Endothelial cell of umbilical vein (primary cell): ENCODE measurements around the gene WDR74. TPM values are rescaled to one million over a fixed set of nuclear protein-coding genes. Genes with fewer than 3 reads are reported as not detected.

Experiments
- BruUV-seq: library from RNA; stranded (reverse); fragments of 400-500 nt; replicated peaks from 2 replicates; lab custom pipeline; 2021; lab: Mats Ljungman, UMichigan
- CTCF ChIA-PET: fragments of 300-600, 350-600 bp; sonication (Branson Sonifier 250); formaldehyde crosslinking; loops from one replicate; lab custom pipeline; 2021; ENCODE audit warnings: antibody characterized with exemption, inconsistent platforms; lab: Charles Lee
- POLR2A ChIA-PET: fragments of 300-600, 350-600 bp; sonication (Branson Sonifier 250); formaldehyde crosslinking; loops from one replicate; lab custom pipeline; 2021; ENCODE audit warnings: antibody characterized with exemption, inconsistent platforms; lab: Charles Lee
- DNase-seq: peaks from one replicate; pipeline ENCODE4 v3.0.0-alpha.2; 2011; ENCODE audit warnings: low read depth, low spot score
- FAIRE-seq: peaks from 2 replicates; lab custom pipeline; 2011; peaks lifted over from hg19 to GRCh38; lab: Jason Lieb, UNC
- H2AFZ ChIP-seq: 2 replicates; pipeline ENCODE4 v1.6.0; 2012; ENCODE audit warnings: low read depth, low read length, control low read depth, inconsistent platforms
- H3K27ac ChIP-seq: 2 replicates; pipeline ENCODE4 v1.5.1; 2011; ENCODE audit warnings: low read depth, mild to moderate bottlenecking, control low read depth, low read length, moderate library complexity; ENCODE audit not compliant: insufficient read depth
- H3K27me3 ChIP-seq, 2 experiments: 2 replicates each; pipeline versions ENCODE4 v1.6.0 to v1.6.1; 2011; ENCODE audit warnings: low read length in 2 of 2, mixed read lengths in 1 of 2; ENCODE audit not compliant: control insufficient read depth in 2 of 2, insufficient read depth in 2 of 2
- H3K36me3 ChIP-seq, 2 experiments: 2 replicates in 1 of 2; 3 replicates in 1 of 2; pipeline ENCODE4 v1.5.1; 2011; ENCODE audit warnings: low read length in 2 of 2, mild to moderate bottlenecking in 1 of 2, moderate library complexity in 1 of 2; ENCODE audit not compliant: control insufficient read depth in 2 of 2, insufficient read depth in 2 of 2; ENCODE audit errors: extremely low read depth in 1 of 2
- H3K4me1 ChIP-seq: 3 replicates; pipeline ENCODE4 v1.5.1; 2011; ENCODE audit warnings: mild to moderate bottlenecking, low read length; ENCODE audit not compliant: control insufficient read depth, insufficient read depth; ENCODE audit errors: extremely low read depth
- H3K4me2 ChIP-seq: 2 replicates; pipeline ENCODE4 v1.6.1; 2011; ENCODE audit warnings: low read length, control low read depth, mixed read lengths; ENCODE audit not compliant: insufficient read depth
- H3K4me3 ChIP-seq, 3 experiments: fragments of 200-600 bp in 1 of 3; sonication (generic), shearing (Covaris generic) in 1 of 3; replicated peaks in 1 of 3; 2 replicates each; pipeline ENCODE4 v1.5.1; 2011 to 2016; ENCODE audit warnings: control low read depth in 3 of 3, low read length in 3 of 3, mild to moderate bottlenecking in 2 of 3, inconsistent platforms in 1 of 3, low read depth in 1 of 3, moderate library complexity in 1 of 3; ENCODE audit not compliant: insufficient read depth in 1 of 3
- H3K79me2 ChIP-seq: 2 replicates; pipeline ENCODE4 v1.6.0; 2012; ENCODE audit warnings: low read length, inconsistent platforms; ENCODE audit not compliant: control insufficient read depth, insufficient read depth
- H3K9ac ChIP-seq: replicated peaks from 2 replicates; pipeline ENCODE3; 2011; ENCODE audit warnings: low read length, control low read depth; ENCODE audit not compliant: insufficient read depth; ENCODE audit errors: extremely low read depth
- H3K9me1 ChIP-seq: replicated peaks from 3 replicates; pipeline ENCODE4 v1.6.0; 2011; ENCODE audit warnings: mild to moderate bottlenecking, low read length; ENCODE audit not compliant: control insufficient read depth, insufficient read depth; ENCODE audit errors: extremely low read depth
- H3K9me3 ChIP-seq: replicated peaks from 2 replicates; pipeline ENCODE4 v1.5.1; 2012; ENCODE audit warnings: low read length, inconsistent platforms; ENCODE audit not compliant: control insufficient read depth, insufficient read depth
- H4K20me1 ChIP-seq: replicated peaks from 2 replicates; pipeline ENCODE3; 2011; ENCODE audit warnings: mild to moderate bottlenecking, low read length; ENCODE audit not compliant: control insufficient read depth, insufficient read depth; ENCODE audit errors: extremely low read depth
- CTCF ChIP-seq, 2 donors: IDR thresholded peaks; 1 replicate in 1 of 2; 2 replicates in 1 of 2; pipeline ENCODE4 v1.5.1; 2011; ENCODE audit warnings: low read length in 2 of 2, mild to moderate bottlenecking in 2 of 2, moderate library complexity in 2 of 2, control low read depth in 1 of 2, inconsistent platforms in 1 of 2, low read depth in 1 of 2; ENCODE audit not compliant: insufficient read depth in 1 of 2; ENCODE audit errors: extremely low read depth in 1 of 2
- EZH2 ChIP-seq: IDR thresholded peaks from 2 replicates; pipeline ENCODE4 v1.6.1; 2012; ENCODE audit warnings: borderline replicate concordance, low read depth, mild to moderate bottlenecking, moderate library complexity, low read length, inconsistent platforms; ENCODE audit not compliant: severe bottlenecking
- FOS ChIP-seq: IDR thresholded peaks from 2 replicates; pipeline ENCODE4 v1.6.1; 2011; ENCODE audit warnings: mild to moderate bottlenecking, low read length, moderate library complexity, borderline replicate concordance; ENCODE audit not compliant: insufficient read depth
- GATA2 ChIP-seq: IDR thresholded peaks from 2 replicates; pipeline ENCODE4 v1.7.0; 2011; ENCODE audit warnings: low read depth, mild to moderate bottlenecking, moderate library complexity, mixed read lengths, low read length; ENCODE audit not compliant: insufficient read length, insufficient read depth
- JUN ChIP-seq: IDR thresholded peaks from 2 replicates; pipeline ENCODE4 v1.6.1; 2011; ENCODE audit warnings: borderline replicate concordance, low read depth; ENCODE audit not compliant: insufficient read length, insufficient read depth
- MAX ChIP-seq: IDR thresholded peaks from 2 replicates; pipeline ENCODE4 v1.6.1; 2011; ENCODE audit not compliant: insufficient read depth, insufficient read length
- MYC ChIP-seq: IDR thresholded peaks from one replicate; pipeline ENCODE4 v1.6.1; 2011; ENCODE audit warnings: mild to moderate bottlenecking, low read depth, low read length
- POLR2A ChIP-seq: IDR thresholded peaks from 2 replicates; pipeline ENCODE4 v1.6.1; 2012; ENCODE audit warnings: low read depth, mild to moderate bottlenecking, control low read depth, low read length
- POLR2AphosphoS5 ChIP-seq: IDR thresholded peaks from 2 replicates; pipeline ENCODE4 v1.6.1; 2012; ENCODE audit warnings: low read depth, mild to moderate bottlenecking, control low read depth, low read length, moderate library complexity; ENCODE audit not compliant: insufficient read depth
- dilution Hi-C: fragments of 300-500 bp; cut with MboI; formaldehyde crosslinking; loops from one replicate; pipeline ENCODE4 v1.15.0; 2019; ENCODE audit warnings: low sequenced_read_pairs; ENCODE audit not compliant: extremely low pct_ligation_motif_present
- intact Hi-C: fragments of 100-400 bp; cut with micrococcal nuclease; formaldehyde crosslinking; loops from one replicate; pipeline ENCODE4 v1.10.0; 2022
- polyA plus RNA-seq, 4 experiments: library from polyadenylated mRNA; depleted of rRNA in 3 of 4; stranded (reverse) in 3 of 4; unstranded in 1 of 4; fragments of >200 nt; gene quantifications; 2 replicates each; pipeline versions ENCODE4 v1.2.1 to v1.2.3, GENCODE V29; 2011 to 2012; ENCODE audit warnings: missing spikeins in 1 of 4
- total RNA-seq: library from RNA; stranded (reverse); gene quantifications from 2 replicates; pipeline ENCODE4 v1.2.3, GENCODE V29; 2021

The WDR74 gene
- total and polyA plus RNA-seq, 2 donors (not counting 3 experiments of a cell fraction or from before 2014, with no cell fraction given) = 44.7 to 51.7 TPM

- Histone ChIP-seq H3K4me3 (no peak overlapping the region), H3K9me3 (no peaks in the 10 kb centered on the region), H3K79me2 (peaks cover 5% of the 10 kb centered on the region), H3K36me3 (peaks cover 12 to 53% of the 10 kb centered on the region in 2 experiments), H2AFZ (no peak overlapping the region), H3K27ac (no peak overlapping the region), H3K4me2 (no peak overlapping the region), H3K9me1 (no peaks in the 10 kb centered on the region), H4K20me1 (no peaks in the 10 kb centered on the region), H3K9ac (no peak overlapping the region), H3K27me3 (no peaks in the 10 kb centered on the region), H3K4me1 (no peaks in the 10 kb centered on the region)
- CTCF ChIA-PET = interaction anchor here (1.1 kb wide), 1 partner anchor 16 kb away, joined by 4 read pairs; no protein-coding TSS in a partner anchor
- no peak for FAIRE-seq
- POLR2A ChIA-PET = interaction anchor here (1.8 kb wide), 1 partner anchor 17 kb away, joined by 8 read pairs; no protein-coding TSS in a partner anchor
- DNase-seq = no peak
- TF ChIP-seq GATA2 (no peak), MAX (no peak), EZH2 (no peak), MYC (no peak), POLR2AphosphoS5 (no peak), POLR2A (no peak), CTCF (IDR thresholded peaks at IDR 0.05; ENCODE audit: extremely low read depth in 1 of 2, insufficient read depth in 1 of 2, low read depth in 1 of 2, low read length in 2 of 2) (no peak), FOS (no peak), JUN (no peak)
- intact Hi-C loops = no loop called here
- BruUV-seq = no TSS peak
- dilution Hi-C loops = no loop called here
Measured at GRCh38 chr11:62823677-62824076, 15.7 kb downstream of the WDR74 start.
